Spleen (tissue), 11 donors: Measurements from ENCODE around the gene ANP32A. TPM values are rescaled to one million over a fixed set of nuclear protein-coding genes. Genes with fewer than 3 reads are reported as not detected.

Source experiments
- DNase-seq: peaks from one replicate; pipeline ENCODE4 v3.0.0-alpha.2; 2020
- H3K27ac ChIP-seq, 8 donors: fragments of 200-600 bp; sonication (generic) in 7 of 8; 1 replicate in 4 of 8; 2 replicates in 4 of 8; pipeline versions ENCODE4 v1.5.0 to v1.8.0; 2016 to 2021; ENCODE audit warnings: inconsistent platforms in 4 of 8, mild to moderate bottlenecking in 4 of 8, moderate library complexity in 1 of 8
- H3K27me3 ChIP-seq, 7 donors: fragments of 200-600 bp; sonication (generic) in 6 of 7; replicated peaks in 1 of 7; 1 replicate in 4 of 7; 2 replicates in 3 of 7; pipeline versions ENCODE4 v1.5.0 to v1.8.0; 2016 to 2021; ENCODE audit warnings: inconsistent platforms in 3 of 7, mild to moderate bottlenecking in 1 of 7
- H3K36me3 ChIP-seq, 6 donors: fragments of 200-600 bp; sonication (generic) in 5 of 6; 1 replicate in 4 of 6; 2 replicates in 2 of 6; pipeline versions ENCODE4 v1.5.0 to v1.8.0; 2016 to 2021; ENCODE audit warnings: inconsistent platforms in 2 of 6
- H3K4me1 ChIP-seq, 6 donors: fragments of 200-600 bp; sonication (generic) in 5 of 6; 1 replicate in 3 of 6; 2 replicates in 3 of 6; pipeline versions ENCODE4 v1.5.0 to v1.8.0; 2016 to 2021; ENCODE audit warnings: inconsistent platforms in 3 of 6
- H3K4me3 ChIP-seq, 8 donors: fragments of 200-600 bp; sonication (generic) in 7 of 8; 1 replicate in 4 of 8; 2 replicates in 4 of 8; pipeline versions ENCODE4 v1.5.0 to v1.8.0; 2016 to 2021; ENCODE audit warnings: inconsistent platforms in 4 of 8, mild to moderate bottlenecking in 4 of 8, moderate library complexity in 2 of 8
- H3K9me3 ChIP-seq, 8 donors: fragments of 200-600 bp; sonication (generic) in 7 of 8; 1 replicate in 4 of 8; 2 replicates in 4 of 8; pipeline versions ENCODE4 v1.5.0 to v1.8.0; 2016 to 2021; ENCODE audit warnings: inconsistent platforms in 4 of 8
- CTCF ChIP-seq, 11 experiments: fragments of 200-600 bp in 7 of 11; fragments of 450-650 bp in 4 of 11; sonication (generic) in 4 of 11; IDR thresholded peaks in 8 of 11; conservative IDR thresholded peaks in 3 of 11; 1 replicate in 7 of 11; 2 replicates in 4 of 11; pipeline versions ENCODE4 v1.4.0 to v1.8.0; 2016 to 2021; ENCODE audit warnings: antibody characterized with exemption in 11 of 11, inconsistent platforms in 4 of 11, mild to moderate bottlenecking in 1 of 11
- POLR2A ChIP-seq, 3 donors: fragments of 450-650 bp; IDR thresholded peaks; one replicate each; pipeline ENCODE4 v1.5.1; 2017; ENCODE audit warnings: antibody characterized with exemption in 3 of 3, mild to moderate bottlenecking in 1 of 3
- POLR2AphosphoS5 ChIP-seq, 3 donors: sonication (generic); formaldehyde crosslinking; IDR thresholded peaks; one replicate each; pipeline ENCODE4 v1.5.1; 2017; ENCODE audit warnings: antibody characterized with exemption in 3 of 3
- WGBS, 5 donors: extraction: QIAGEN DNeasy Blood & Tissue Kit in 3 of 5; methylation state at CpG; one replicate each; pipeline versions ENCODE4 v1.1.5 to v1.1.7; 2013 to 2018; 5-methylcytosine and 5-hydroxymethylcytosine counted together
- intact Hi-C: fragments of 100-400 bp; cut with DNase I; formaldehyde crosslinking; loops from one replicate; pipeline ENCODE4 v1.15.0; 2023; ENCODE audit warnings: low total_unique reads
- polyA plus RNA-seq, 3 donors: library from polyadenylated mRNA; stranded (reverse); fragments of 200-250 nt; gene quantifications; one replicate each; pipeline ENCODE4 v1.2.1, GENCODE V29; 2013
- total RNA-seq, 7 donors: library from RNA; depleted of rRNA in 3 of 7; stranded (reverse); fragments of >200 nt in 3 of 7; fragmentation: NEBNext Ultra II Directional in 4 of 7; extraction: Animal tissue kit (Norgen Biotek cat#: 25700) in 4 of 7; gene quantifications; one replicate each; pipeline versions ENCODE4 v1.1.0 to v1.2.1, GENCODE V29; 2016 to 2021
- donor health status: healthy with polysubstance abuse.
- donor health status: DM: no; HTN: no; CAD: no; lungs with moderate emphysema.
- donor health status: DM: no; HTN: no; CAD: no.
- donor health status: Bipolar disorder and iron deficiency.
- donor health status: healthy.
- donor health status: DM: no; HTN: no; CAD: no.
- donor health status: DM: yes; HTN: yes; CAD: no.

The ANP32A gene
- total and polyA plus RNA-seq, 10 donors, result 58.6 to 163 (median 102) TPM

DNA sequence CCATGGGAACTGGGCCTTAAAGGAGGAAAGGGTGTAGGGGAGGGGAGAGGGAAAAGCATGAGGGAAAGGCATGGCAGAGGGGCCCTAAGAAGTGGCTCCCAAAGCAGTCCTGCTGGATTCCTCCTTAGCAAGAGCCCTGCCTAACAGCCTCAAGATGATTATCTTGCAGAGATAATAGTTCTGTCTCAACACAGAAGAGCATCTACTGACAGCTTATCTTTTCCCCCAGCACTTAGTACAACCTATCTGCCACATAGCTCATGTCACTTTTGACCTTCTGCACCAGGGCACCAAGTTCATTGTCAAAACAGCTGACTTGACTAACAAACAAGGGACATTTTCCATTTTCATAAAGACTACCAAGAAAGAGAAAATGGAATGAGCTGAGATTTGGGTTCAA lies 86.3 kb downstream of the ANP32A start:
- no peak for DNase-seq
- H3K4me3 ChIP-seq, result no peak overlapping the region
- no peaks in the 10 kb centered on the region for H3K9me3 ChIP-seq
- no peaks in the 10 kb centered on the region for H3K36me3 ChIP-seq
- H3K4me1 ChIP-seq, result peaks cover 7 to 45% (median 27%) of the 10 kb centered on the region in 6 donors
- H3K27ac ChIP-seq, result no peak overlapping the region
- TF ChIP-seq POLR2AphosphoS5 (IDR thresholded peaks at IDR 0.05), result no peak
- no peak for TF ChIP-seq POLR2A (IDR thresholded peaks at IDR 0.05)
- no peak for TF ChIP-seq CTCF (IDR thresholded peaks at IDR 0.05 in 8 of 11, conservative IDR thresholded peaks at IDR 0.05 in 3 of 11)
- no peaks in the 10 kb centered on the region for H3K27me3 ChIP-seq
- intact Hi-C loops, result loop anchor here (5.0 kb wide), 1 partner anchor 143 kb away; no protein-coding TSS in a partner anchor

DNA sequence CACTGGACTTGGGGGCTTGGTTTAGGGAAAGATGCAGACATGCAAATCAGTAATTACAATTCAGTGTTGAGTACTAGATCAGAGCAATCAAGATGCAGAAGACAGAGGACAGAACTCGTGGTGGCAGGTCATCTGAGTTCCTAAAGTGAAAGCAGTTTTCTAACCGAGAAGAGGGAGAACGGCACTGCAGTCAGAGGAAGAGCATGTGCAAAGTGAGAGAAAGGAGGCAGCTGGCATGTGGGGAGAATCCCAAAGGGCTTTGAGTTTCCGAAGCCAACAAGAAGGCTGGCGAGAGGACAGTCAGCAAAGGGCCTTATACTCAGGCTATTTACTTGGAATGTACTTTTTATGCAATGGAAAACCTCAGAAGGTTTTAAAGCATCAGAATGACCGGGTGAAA lies 87.0 kb downstream of the ANP32A start:
- Histone ChIP-seq H3K36me3 (no peaks in the 10 kb centered on the region), H3K27me3 (no peaks in the 10 kb centered on the region), H3K4me3 (no peak overlapping the region), H3K4me1 (peaks cover 7 to 45% (median 27%) of the 10 kb centered on the region in 6 donors), H3K27ac (no peak overlapping the region), H3K9me3 (no peaks in the 10 kb centered on the region)
- DNase-seq, result no peak
- TF ChIP-seq POLR2AphosphoS5 (IDR thresholded peaks at IDR 0.05) (no peak), CTCF (IDR thresholded peaks at IDR 0.05 in 8 of 11, conservative IDR thresholded peaks at IDR 0.05 in 3 of 11) (no peak), POLR2A (IDR thresholded peaks at IDR 0.05) (no peak)
- intact Hi-C loops, result loop anchor here (5.0 kb wide), 1 partner anchor 144 kb away; no protein-coding TSS in a partner anchor
- 16 to 33% (median 20%) methylated on average over 6 of the region's 6 CpGs for WGBS, 5 donors

DNA sequence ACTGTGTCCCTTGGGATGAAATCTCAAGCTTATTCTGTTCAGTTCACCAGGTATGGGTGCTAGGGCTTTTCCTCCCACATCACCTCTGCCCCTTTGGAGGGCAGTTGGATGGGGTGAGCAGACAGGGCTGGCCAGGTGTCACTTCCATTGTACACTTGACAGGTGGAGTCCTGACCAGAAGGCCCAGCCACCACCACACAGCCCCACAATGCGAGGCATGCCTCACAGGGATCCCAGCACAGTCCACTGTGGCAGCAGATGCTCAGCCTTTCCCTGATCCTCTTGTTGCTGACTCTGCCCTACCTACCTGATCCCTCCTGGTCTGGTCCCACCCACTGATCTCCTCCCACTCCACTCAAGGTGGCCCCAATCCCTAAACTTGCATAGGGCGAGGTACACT lies 88.2 kb downstream of the ANP32A start:
- H3K27me3 ChIP-seq, result no peaks in the 10 kb centered on the region
- no peak for TF ChIP-seq POLR2AphosphoS5 (IDR thresholded peaks at IDR 0.05)
- H3K36me3 ChIP-seq, result no peaks in the 10 kb centered on the region
- H3K9me3 ChIP-seq, result no peaks in the 10 kb centered on the region
- 91 to 100% (median 95%) methylated on average over 2 of the region's 2 CpGs for WGBS, 5 donors
- no peak overlapping the region for H3K4me3 ChIP-seq
- intact Hi-C loops, result loop anchor here (5.0 kb wide), 1 partner anchor 145 kb away; no protein-coding TSS in a partner anchor
- DNase-seq, result no peak
- peaks cover 7 to 45% (median 27%) of the 10 kb centered on the region in 6 donors for H3K4me1 ChIP-seq
- no peak overlapping the region for H3K27ac ChIP-seq

DNA sequence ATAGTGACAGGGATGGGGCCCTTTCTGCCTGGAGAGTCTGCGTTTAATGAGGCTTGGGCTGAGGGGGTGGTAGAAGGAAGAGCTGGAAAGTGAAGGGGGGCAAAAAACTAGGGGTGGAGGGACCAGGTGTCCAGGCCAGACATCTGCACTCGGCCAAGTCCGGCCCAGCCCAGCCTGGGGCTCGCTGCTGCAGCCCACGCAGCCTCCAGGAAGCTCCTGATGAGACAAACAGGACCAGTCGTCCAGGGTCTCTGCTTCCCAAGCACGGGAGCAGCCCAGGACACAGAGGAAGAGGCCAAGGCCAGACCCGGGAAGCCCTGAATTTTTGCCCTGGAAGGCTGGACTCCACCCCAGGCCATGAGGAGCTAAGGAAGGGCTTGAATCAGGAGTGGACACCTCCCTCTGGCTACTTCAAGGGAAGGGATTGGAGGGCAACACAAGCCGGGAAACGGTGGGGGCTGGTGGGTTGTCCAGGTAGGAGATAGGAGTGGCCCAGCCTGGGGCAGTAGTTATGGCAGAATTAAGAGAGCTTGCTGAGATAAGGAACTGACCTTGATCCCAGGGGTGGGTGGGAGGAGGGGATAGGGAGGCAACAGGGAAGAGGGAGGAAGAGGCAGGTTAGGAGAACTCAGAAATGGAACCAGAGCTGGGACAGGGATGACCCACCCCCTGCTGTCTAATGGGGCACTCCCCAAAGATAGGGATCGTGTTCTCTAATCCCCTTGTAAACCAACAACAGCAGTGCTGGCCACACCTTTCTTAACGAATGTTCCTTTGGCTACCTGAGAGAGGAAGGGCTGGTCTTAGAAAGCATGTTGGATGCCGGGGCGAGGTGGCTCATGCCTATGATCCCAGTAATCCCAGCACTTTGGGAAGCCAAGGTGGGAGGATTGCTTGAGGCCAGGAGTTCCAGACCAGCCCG lies 89.5 kb downstream of the ANP32A start:
- TF ChIP-seq POLR2AphosphoS5 (IDR thresholded peaks at IDR 0.05) (no peak), CTCF (IDR thresholded peaks at IDR 0.05 in 8 of 11, conservative IDR thresholded peaks at IDR 0.05 in 3 of 11) (no peak), POLR2A (IDR thresholded peaks at IDR 0.05) (no peak)

More for the DNA sequence above, 89.5 kb downstream of the ANP32A start:
- Histone ChIP-seq H3K27ac (no peak overlapping the region), H3K4me1 (peaks cover 7 to 47% (median 27%) of the 10 kb centered on the region in 6 donors), H3K9me3 (no peaks in the 10 kb centered on the region), H3K4me3 (no peak overlapping the region), H3K36me3 (no peaks in the 10 kb centered on the region), H3K27me3 (no peaks in the 10 kb centered on the region)
- intact Hi-C loops, result loop anchor here (5.0 kb wide), 1 partner anchor 146 kb away; no protein-coding TSS in a partner anchor
- DNase-seq, result no peak
- WGBS, 5 donors, result 60 to 76% (median 69%) methylated on average over 15 of the region's 15 CpGs
